Neural progenitor cell (in vitro differentiated cells): ENCODE measurements around the gene CTSH.

Experiments
- CTCF ChIP-seq: fragments of 200-600 bp; sonication (generic); IDR thresholded peaks from 2 replicates; pipeline ENCODE4 v1.5.1; 2017; ENCODE audit warnings: antibody characterized with exemption, mild to moderate bottlenecking
- EZH2 ChIP-seq: fragments of 200-600 bp; sonication (generic); IDR thresholded peaks from 2 replicates; pipeline ENCODE4 v1.6.1; 2017; ENCODE audit warnings: antibody characterized with exemption, mild to moderate bottlenecking, moderate library complexity
- EZH2phosphoT487 ChIP-seq: fragments of 200-600 bp; sonication (generic); IDR thresholded peaks from 2 replicates; pipeline ENCODE4 v1.6.1; 2017; ENCODE audit warnings: antibody characterized with exemption

DNA sequence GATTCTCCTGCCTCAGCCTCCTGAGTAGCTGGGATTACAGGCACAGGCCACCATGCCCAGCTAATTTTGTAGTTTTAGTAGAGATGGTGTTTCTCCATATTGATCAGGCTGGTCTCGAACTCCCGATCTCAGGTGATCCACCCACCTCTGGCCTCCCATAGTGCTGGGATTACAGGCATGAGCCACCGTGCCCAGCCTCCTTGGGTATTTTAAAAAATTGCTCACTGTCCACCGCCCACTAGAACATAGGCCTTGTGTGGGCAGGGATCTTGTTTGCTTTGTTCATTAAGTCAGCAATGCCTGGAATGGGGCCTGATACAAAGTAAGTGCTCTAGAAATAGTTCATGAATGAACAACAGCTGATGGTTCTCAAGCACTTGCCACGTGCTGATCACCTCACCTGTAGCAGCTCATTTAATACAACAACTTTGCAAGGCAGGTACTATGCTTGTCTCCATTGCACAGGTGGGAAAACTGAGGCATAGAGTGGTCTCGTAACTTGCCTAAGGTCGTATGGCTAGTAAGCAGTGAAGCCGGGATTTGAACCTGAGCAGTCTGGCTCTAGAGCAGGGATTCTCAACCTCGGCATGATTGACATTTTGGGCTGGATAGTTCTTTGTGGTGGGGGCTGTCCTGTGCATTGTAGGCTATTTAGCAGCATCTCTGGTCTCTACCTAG is 12.7 kb upstream of the CTSH start:
- TF ChIP-seq CTCF: no peak
- no peak for TF ChIP-seq EZH2
- TF ChIP-seq EZH2phosphoT487: no peak
